Measurements from ENCODE around the gene HMGN3.

DNA sequence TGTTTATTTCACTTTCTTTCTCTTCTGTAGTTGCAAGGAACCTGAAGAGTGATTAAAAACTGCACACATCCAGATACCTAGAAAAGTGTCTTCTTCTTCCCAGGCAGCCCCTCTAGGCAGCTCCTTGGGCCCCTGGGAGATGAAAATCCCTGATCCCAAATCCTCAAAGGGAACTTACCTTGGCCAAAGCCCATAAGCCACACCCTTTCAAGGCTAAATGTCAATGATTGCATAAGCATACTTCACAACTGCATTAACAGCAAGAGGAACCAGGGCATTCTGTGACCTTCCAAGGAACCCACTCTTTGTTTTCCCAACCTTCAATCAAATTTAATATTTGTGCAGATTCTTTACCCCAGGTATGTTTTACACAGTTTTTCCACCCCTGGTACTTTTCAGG, 4.4 kb upstream of the HMGN3 start:
- TF ChIP-seq, protein P1, sequence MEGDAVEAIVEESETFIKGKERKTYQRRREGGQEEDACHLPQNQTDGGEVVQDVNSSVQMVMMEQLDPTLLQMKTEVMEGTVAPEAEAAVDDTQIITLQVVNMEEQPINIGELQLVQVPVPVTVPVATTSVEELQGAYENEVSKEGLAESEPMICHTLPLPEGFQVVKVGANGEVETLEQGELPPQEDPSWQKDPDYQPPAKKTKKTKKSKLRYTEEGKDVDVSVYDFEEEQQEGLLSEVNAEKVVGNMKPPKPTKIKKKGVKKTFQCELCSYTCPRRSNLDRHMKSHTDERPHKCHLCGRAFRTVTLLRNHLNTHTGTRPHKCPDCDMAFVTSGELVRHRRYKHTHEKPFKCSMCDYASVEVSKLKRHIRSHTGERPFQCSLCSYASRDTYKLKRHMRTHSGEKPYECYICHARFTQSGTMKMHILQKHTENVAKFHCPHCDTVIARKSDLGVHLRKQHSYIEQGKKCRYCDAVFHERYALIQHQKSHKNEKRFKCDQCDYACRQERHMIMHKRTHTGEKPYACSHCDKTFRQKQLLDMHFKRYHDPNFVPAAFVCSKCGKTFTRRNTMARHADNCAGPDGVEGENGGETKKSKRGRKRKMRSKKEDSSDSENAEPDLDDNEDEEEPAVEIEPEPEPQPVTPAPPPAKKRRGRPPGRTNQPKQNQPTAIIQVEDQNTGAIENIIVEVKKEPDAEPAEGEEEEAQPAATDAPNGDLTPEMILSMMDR (IDR thresholded peaks at IDR 0.05; ENCODE audit: poor library complexity, severe bottlenecking) = no peak
- TF ChIP-seq EZH2 (IDR thresholded peaks at IDR 0.05; ENCODE audit: borderline replicate concordance, insufficient read depth, low read length, poor library complexity, severe bottlenecking) (no peak), MXI1 (conservative IDR thresholded peaks at IDR 0.05; ENCODE audit: poor library complexity, severe bottlenecking) (no peak), POLR2AphosphoS5 (IDR thresholded peaks at IDR 0.05) (no peak), TAF1 (IDR thresholded peaks at IDR 0.05; ENCODE audit: low read depth) (no peak), EP300 (conservative IDR thresholded peaks at IDR 0.05; ENCODE audit: poor library complexity, severe bottlenecking) (no peak), RAD21 (conservative IDR thresholded peaks at IDR 0.05) (no peak)
- TF ChIP-seq, protein P2, sequence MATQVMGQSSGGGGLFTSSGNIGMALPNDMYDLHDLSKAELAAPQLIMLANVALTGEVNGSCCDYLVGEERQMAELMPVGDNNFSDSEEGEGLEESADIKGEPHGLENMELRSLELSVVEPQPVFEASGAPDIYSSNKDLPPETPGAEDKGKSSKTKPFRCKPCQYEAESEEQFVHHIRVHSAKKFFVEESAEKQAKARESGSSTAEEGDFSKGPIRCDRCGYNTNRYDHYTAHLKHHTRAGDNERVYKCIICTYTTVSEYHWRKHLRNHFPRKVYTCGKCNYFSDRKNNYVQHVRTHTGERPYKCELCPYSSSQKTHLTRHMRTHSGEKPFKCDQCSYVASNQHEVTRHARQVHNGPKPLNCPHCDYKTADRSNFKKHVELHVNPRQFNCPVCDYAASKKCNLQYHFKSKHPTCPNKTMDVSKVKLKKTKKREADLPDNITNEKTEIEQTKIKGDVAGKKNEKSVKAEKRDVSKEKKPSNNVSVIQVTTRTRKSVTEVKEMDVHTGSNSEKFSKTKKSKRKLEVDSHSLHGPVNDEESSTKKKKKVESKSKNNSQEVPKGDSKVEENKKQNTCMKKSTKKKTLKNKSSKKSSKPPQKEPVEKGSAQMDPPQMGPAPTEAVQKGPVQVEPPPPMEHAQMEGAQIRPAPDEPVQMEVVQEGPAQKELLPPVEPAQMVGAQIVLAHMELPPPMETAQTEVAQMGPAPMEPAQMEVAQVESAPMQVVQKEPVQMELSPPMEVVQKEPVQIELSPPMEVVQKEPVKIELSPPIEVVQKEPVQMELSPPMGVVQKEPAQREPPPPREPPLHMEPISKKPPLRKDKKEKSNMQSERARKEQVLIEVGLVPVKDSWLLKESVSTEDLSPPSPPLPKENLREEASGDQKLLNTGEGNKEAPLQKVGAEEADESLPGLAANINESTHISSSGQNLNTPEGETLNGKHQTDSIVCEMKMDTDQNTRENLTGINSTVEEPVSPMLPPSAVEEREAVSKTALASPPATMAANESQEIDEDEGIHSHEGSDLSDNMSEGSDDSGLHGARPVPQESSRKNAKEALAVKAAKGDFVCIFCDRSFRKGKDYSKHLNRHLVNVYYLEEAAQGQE (IDR thresholded peaks at IDR 0.05; ENCODE audit: borderline replicate concordance) = no peak
